LHCN-M2 (cell line): Measurements from ENCODE around the gene IFNL4. TPM values are rescaled to one million over a fixed set of nuclear protein-coding genes. Genes with fewer than 3 reads are reported as not detected.

Experiments
- total RNA-seq: library from RNA; depleted of rRNA; stranded (reverse); fragments of >200 nt; gene quantifications from 2 replicates; pipeline ENCODE4 v1.2.3, GENCODE V29; 2014; rRNA removed

IFNL4 gene
- total RNA-seq, 1 experiment from 2014 or later = not detected

Other genes with a start within 250 kb of the IFNL4 start
- gene FBXO27, start 216.3 kb downstream of the IFNL4 start, total RNA-seq = 4.4 and 14.0 TPM in 2 replicates
- gene ACP7, start 164.5 kb downstream of the IFNL4 start, total RNA-seq = 0.13 and 0.29 TPM in 2 replicates
- 10.8 and 15.5 TPM in 2 replicates for gene PAK4, start 123.1 kb downstream of the IFNL4 start, total RNA-seq
- not detected in 2 replicates for gene NCCRP1, start 51.9 kb downstream of the IFNL4 start, total RNA-seq
- gene SYCN, start 44.6 kb downstream of the IFNL4 start, total RNA-seq = not detected in 2 replicates
- gene IFNL3, start 3.9 kb downstream of the IFNL4 start, total RNA-seq = not detected in 2 replicates
- not detected in 2 replicates for gene IFNL2, start 19.5 kb upstream of the IFNL4 start, total RNA-seq
- gene IFNL1, start 47.6 kb upstream of the IFNL4 start, total RNA-seq = not detected in 2 replicates
- gene LRFN1, start 72.0 kb upstream of the IFNL4 start, total RNA-seq = 0.13 TPM in 1 of 2 replicates, not detected in the other
- not detected in 2 replicates for gene GMFG, start 87.2 kb upstream of the IFNL4 start, total RNA-seq
- gene SAMD4B, start 93.6 kb upstream of the IFNL4 start, total RNA-seq = 90.4 and 126 TPM in 2 replicates
- 51.9 and 61.7 TPM in 2 replicates for gene PAF1, start 142.2 kb upstream of the IFNL4 start, total RNA-seq
- gene MED29, start 142.5 kb upstream of the IFNL4 start, total RNA-seq = 32.8 and 38.7 TPM in 2 replicates
- gene ZFP36, start 158.0 kb upstream of the IFNL4 start, total RNA-seq = 9.3 and 15.0 TPM in 2 replicates
- gene PLEKHG2, start 163.8 kb upstream of the IFNL4 start, total RNA-seq = 19.9 and 23.4 TPM in 2 replicates
- 159 and 209 TPM in 2 replicates for gene RPS16, start 187.1 kb upstream of the IFNL4 start, total RNA-seq
- 74.8 and 79.0 TPM in 2 replicates for gene SUPT5H, start 196.7 kb upstream of the IFNL4 start, total RNA-seq
- gene TIMM50, start 232.0 kb upstream of the IFNL4 start, total RNA-seq = 99.1 and 120 TPM in 2 replicates